HL-60/S4 treated with retinoic acid at 250 ng/mL for 4 days and 3 days (cell line): Measurements from ENCODE around the gene ALPK1.

ENCODE experiments used
- in situ Hi-C: fragments of 300-500 bp; cut with MboI; formaldehyde crosslinking; loops from 2 replicates; pipeline ENCODE4 v1.7.0; 2022; ENCODE audit warnings: low sequenced_read_pairs

ALPK1 gene

DNA sequence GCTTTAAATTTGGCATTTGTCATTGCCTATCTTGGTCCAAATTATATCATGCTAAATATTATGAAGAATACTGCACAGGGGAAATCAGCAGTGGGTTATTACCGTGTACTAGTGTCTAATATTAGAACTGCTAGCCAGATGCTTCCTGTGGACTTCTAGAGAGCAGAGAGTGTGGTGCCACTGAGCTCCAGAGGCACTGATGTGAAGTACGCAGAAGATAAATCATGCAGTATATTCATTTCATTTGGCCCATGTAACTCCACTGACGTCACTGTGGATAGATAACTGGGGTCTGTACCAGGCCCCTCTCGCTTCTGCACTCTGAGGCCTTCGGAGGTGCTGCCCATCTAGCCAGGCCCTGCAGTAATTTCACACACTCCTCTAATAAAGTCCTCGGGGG is 80.0 kb downstream of the ALPK1 start:
- in situ Hi-C loops: no loop called here

- in situ Hi-C loops: no loop called here
These were observed 80.5 kb downstream of the ALPK1 start for GRCh38 chr4:112377594-112378242.

DNA sequence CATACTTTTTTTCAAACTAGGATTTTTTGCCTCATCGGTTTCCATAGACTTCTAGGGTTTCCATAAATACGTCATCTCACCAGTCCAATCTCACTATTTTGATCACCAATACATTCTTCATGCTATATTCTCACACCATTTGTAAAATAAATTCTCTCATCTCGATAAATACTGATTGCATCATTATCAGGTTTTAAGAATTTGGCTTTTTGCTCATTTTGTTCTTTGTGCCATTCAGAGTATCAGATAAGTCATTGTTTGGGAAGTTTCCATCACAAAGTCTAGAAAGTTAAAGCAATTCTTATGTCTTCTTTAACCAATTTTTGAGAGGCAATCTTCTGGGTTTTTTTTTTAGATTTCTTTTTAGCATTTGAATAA is 81.1 kb downstream of the ALPK1 start:
- in situ Hi-C loops: no loop called here

DNA sequence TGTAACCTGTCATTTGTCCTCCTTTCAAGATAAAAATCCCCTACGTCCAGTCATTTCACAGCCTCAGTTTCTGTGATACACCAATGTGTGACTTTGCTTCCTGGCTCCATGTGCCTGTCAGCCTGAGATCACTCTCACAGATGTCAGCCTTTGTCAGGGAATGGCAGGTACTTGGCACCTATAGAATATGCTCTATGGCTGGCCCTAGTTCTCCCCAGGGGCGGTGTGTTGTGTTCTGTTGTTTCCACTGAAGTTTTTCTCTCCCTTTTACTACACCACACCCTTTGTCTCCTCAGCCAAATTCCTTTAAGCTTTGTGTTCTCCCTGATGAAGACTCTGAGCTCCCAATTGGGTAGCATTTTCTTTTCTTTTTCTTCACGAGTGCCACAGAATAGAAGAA is 81.7 kb downstream of the ALPK1 start:
- in situ Hi-C loops: no loop called here

GRCh38 chr4:112379306-112379705 is 82.1 kb downstream of the ALPK1 start:
- in situ Hi-C loops: no loop called here

DNA sequence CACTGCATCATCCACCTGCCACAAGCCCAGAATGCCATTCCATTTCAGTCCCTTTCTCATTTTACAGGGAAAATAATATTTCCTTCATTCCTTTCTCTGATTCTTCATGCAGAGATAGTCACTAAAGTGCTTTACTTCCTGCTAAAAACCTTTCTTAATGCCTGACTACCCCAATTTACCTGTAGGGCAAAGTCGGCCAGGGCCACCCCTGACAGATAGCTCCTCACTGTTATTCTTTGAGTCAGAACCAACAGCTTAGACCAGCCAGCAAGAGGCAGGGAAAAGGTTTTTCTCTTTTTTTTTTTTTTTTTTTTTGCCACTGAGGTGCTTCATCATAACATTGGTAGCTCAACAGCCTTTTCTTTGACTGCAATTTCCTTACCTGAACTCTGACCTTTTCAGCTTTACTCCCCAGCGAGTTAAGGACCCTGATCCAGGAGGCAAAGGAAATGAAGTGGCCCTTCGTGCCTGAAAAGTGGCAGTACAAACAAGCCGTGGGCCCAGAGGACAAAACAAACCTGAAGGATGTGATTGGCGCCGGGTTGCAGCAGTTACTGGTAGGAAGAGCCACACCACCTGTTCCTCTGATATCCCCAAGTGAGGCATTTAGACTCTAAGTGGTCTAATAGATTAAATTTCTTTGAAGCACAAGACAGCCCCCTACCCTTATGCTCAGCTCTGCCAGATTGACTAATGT is 85.0 kb downstream of the ALPK1 start:
- in situ Hi-C loops: no loop called here

GRCh38 chr4:112386071-112386470 is 88.9 kb downstream of the ALPK1 start:
- in situ Hi-C loops: no loop called here

DNA sequence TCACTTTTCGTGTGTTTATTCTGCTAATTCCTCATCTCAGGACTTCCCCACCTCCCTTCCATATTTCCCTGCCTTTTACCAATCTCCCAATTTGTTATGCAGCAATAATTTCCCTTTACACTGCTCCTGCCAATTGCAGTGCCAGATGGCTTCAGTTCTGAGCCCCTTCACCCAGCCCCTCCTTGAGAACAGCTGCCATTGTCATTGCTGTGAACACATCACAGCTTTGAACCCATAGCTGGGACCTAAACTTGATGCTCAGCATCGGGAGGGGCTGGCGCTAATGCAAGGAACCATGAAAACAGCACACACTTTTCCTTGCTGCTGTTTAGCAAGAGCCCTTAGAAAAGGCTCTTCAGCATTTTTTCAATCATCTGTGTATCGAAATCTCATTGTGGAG is 104.9 kb downstream of the ALPK1 start:
- in situ Hi-C loops: no loop called here

- in situ Hi-C loops: no loop called here
These were observed 106.2 kb downstream of the ALPK1 start for GRCh38 chr4:112403101-112403945.

DNA sequence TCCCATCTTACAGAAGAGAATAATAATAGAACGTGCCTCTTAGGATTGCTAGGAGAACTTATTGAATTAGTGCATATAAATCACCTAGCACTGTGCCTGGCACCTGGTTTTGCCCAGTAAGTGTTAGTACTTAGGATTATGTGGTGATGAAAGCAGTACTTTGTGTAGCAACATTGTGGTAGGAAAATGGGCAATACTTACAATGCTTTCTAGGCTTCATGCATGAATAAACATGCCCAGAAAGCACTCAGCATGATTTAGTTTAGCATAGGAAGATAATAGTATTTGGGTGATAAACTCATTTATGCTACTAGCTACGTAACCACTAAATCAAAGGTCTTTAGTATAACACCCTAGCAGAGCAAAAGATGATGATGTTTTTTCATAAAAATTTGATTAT is 113.2 kb downstream of the ALPK1 start:
- in situ Hi-C loops: no loop called here

GRCh38 chr4:112410804-112411203 is 113.6 kb downstream of the ALPK1 start:
- in situ Hi-C loops: no loop called here

DNA sequence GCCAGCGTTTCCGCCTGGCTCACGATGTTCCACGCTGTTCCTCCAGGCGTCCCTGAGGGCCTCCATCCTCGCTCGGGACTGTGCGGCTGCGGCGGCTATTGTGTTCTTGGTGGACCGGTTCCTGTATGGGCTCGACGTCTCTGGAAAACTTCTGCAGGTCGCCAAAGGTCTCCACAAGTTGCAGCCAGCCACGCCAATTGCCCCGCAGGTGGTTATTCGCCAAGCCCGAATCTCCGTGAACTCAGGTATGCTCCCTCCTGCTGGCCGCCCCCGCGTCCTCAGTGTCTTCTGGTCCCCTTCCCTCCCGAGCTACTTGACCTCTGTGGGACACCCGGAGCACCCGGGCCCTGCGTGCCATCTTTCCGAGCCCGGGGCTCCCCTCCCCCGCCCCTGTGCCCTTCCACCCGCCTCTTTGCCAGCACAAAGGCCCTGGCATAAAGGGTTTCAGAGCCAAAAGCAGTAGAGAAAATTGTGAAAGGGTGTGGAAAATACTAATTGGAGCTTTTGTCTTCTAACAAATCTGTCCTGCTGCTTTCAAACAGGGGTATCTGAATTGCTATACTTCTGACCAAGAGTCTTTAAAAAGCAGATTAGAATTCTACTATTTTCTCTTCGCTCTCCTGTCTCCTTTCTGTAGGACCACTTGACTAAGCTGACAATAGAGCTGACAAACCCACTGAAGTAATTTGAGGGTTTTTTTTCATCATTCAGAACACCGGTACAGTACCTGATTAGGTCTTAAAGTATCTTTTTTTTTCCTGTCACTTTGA is 114.8 kb downstream of the ALPK1 start:
- in situ Hi-C loops: no loop called here

DNA sequence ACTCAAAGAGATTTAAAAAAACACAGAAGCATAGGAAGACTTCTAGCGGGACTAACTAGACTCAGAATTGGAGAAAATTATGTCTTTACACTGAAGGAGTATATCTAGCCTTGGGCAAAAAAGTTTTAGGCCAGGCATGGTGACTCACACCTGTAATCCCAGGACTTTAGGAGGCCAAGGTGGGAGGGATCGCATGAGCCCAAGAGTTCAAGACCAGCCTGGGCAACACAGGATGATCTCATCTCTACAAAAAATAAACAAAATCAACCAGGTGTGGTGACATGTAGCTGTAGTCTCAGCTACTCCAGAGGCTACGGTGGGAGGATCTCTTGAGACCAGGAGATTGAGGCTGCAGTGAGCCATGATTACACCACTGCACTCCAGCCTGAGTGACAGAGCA is 119.3 kb downstream of the ALPK1 start:
- in situ Hi-C loops: no loop called here

DNA sequence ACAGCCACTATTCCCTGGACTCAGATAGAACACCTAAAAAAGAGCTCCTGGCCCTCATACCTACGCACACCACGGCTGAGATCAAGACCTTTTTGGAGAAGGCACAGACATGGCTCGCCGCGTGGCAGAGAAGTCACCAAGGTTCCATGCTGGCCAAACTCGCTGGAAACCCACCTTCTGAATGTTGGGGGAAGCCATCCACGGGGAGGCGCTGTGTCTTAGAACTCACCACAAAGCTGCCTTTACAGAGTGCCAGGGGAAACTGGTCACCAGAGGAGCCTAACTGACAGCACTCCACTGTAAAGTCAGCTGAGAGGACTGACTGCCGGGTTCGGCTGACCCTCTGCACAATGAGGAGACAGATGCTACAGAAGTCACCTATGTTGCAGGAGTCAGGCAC is 120.9 kb downstream of the ALPK1 start:
- in situ Hi-C loops: no loop called here

DNA sequence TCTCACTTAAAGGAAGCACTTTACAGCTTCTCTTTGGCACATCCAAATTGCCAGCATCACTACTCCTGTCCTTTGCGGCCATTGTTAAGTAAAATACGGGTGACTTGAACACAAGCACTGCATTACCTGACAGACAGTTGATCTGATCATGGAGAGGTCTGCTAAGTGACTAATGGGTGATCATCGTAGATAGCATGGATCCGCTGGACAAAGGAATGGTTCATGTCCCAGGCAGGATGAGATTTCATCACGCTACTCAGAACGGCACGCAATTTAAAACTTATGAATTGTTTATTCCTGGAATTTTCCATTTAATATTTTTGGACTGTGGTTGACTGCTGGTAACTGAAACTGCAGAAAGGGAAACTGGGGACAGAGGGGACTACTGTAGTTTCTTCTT is 124.7 kb downstream of the ALPK1 start:
- in situ Hi-C loops: no loop called here

DNA sequence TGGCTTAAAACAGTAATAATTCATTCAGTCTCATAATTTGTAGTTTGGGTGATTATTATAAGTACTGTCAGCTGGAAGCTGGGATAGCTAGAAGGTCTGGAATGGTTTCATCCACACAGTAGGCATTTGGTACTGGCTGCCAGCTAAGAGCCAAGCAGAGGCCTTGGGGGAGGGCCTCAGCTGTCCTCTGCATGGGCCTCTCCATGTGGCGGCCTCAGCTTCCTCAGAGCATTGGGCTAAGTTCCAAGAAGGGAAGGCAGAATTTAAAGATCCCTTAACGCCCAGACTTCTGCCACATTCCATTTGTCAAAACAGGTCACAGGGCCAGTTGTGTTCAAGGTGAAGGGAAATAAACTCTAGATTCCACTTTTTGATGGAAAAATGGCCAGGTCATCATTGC is 125.5 kb downstream of the ALPK1 start:
- in situ Hi-C loops: no loop called here

- in situ Hi-C loops: no loop called here
These were observed 126.4 kb downstream of the ALPK1 start for GRCh38 chr4:112423591-112423990.

- in situ Hi-C loops: no loop called here
These were observed 128.7 kb downstream of the ALPK1 start for GRCh38 chr4:112425823-112426222.

GRCh38 chr4:112426416-112426815 is 129.2 kb downstream of the ALPK1 start:
- in situ Hi-C loops: no loop called here

GRCh38 chr4:112431158-112431557 is 134.0 kb downstream of the ALPK1 start:
- in situ Hi-C loops: no loop called here

GRCh38 chr4:112436987-112437386 is 139.8 kb downstream of the ALPK1 start:
- in situ Hi-C loops: no loop called here
